Measurements from ENCODE around the gene ATP2B2.

ATP2B2 gene

DNA sequence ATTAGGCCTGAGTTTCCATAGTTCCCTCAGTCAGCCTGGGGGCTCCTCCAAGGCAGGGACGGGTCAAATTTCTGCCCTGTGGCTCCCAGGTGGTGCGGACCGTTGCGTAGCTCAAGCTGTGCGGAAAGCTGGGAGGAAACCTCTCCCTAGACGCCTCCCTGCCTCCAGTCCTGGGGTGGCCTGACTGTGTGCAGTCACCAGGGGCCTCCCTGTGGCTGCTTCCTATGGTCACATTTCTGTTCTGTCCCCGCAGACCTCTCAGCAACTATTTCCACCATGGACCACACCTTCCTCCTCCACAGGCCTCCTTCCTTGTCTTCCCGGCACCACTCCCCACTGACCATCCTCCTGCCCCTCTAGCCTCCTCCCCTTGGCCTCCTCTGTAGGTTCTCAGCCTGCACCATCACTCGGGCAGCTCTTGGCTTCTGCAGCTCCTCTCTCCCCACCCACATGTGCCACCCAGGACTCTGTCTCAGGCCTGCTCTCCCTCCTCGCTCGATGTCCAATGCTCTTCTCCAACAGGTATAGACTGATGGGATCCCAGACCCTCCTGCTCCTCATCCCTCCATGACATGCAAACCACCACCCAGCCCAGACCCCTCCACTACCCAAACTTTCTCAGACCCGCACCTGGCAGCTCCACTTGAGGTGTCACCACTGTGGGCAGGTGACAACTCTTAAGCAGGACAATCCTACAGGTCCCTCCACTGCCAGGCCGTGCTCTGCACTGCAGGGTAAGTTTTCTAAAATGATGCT is 157.6 kb downstream of the ATP2B2 start:
- TF ChIP-seq SUZ12 (IDR thresholded peaks at IDR 0.05; ENCODE audit: extremely low read depth, insufficient read depth, insufficient read length) (no peak), YY1 (IDR thresholded peaks at IDR 0.05; ENCODE audit: insufficient read depth, insufficient read length) (no peak), ZNF274 (IDR thresholded peaks at IDR 0.05; ENCODE audit: low read depth, low read length) (no peak)
- Histone ChIP-seq H3K4me3 (ENCODE audit: insufficient read length, low read depth) (no peak overlapping the region), H3K4me1 (ENCODE audit: insufficient read depth, insufficient read length) (peaks cover 21% of the 10 kb centered on the region), H3K27me3 (ENCODE audit: insufficient read depth, insufficient read length) (no peaks in the 10 kb centered on the region), H3K9me3 (ENCODE audit: insufficient read depth, low read length) (no peaks in the 10 kb centered on the region), H3K9ac (ENCODE audit: insufficient read length, low read depth) (no peak overlapping the region), H3K36me3 (ENCODE audit: insufficient read depth, insufficient read length, low read length) (no peaks in the 10 kb centered on the region)
- no peak for DNase-seq (ENCODE audit: low read depth, low spot score)

- DNase-seq (ENCODE audit: low read depth, low spot score): no peak
- H3K4me3 ChIP-seq (ENCODE audit: insufficient read length, low read depth): no peak overlapping the region
- peaks cover 14% of the 10 kb centered on the region for H3K4me1 ChIP-seq (ENCODE audit: insufficient read depth, insufficient read length)
- H3K9ac ChIP-seq (ENCODE audit: insufficient read length, low read depth): no peak overlapping the region
- H3K27me3 ChIP-seq (ENCODE audit: insufficient read depth, insufficient read length): no peaks in the 10 kb centered on the region
- H3K9me3 ChIP-seq (ENCODE audit: insufficient read depth, low read length): no peaks in the 10 kb centered on the region
- no peak for TF ChIP-seq SUZ12 (IDR thresholded peaks at IDR 0.05; ENCODE audit: extremely low read depth, insufficient read depth, insufficient read length)
- no peak for TF ChIP-seq YY1 (IDR thresholded peaks at IDR 0.05; ENCODE audit: insufficient read depth, insufficient read length)
- TF ChIP-seq ZNF274 (IDR thresholded peaks at IDR 0.05; ENCODE audit: low read depth, low read length): no peak
- no peaks in the 10 kb centered on the region for H3K36me3 ChIP-seq (ENCODE audit: insufficient read depth, insufficient read length, low read length)
Observed at GRCh38 chr3:10345911-10346310, 159.5 kb downstream of the ATP2B2 start.

DNA sequence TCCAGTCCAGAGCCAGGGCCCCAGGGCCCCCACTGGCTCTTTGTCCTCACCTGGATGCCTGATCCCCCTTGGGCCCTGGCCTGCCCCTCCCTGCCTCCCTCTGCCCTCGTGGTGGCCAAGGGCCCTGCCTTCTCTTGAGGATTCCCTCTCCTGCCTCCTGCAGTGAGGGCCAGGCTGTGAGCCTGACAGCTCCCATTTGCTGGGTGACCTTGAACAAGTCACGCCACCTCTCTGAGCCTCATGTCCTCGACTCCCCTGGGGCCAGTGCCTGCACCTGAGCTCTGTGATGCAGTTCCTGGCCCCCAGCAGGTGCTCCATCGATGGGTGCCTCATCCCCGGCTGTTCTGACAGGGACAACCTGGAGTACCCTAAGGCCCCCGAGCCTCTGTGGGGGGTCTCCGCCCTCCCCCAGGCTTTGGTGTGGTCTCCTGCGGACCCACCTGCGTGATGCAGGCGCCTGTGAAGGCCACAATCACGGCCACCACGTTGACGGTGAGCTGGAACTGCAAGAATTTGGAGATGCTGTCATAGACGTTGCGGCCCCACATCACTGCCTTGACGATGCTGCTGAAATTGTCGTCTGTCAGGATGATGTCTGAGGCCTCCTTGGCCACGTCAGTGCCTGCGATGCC is 160.3 kb downstream of the ATP2B2 start:
- DNase-seq (ENCODE audit: low read depth, low spot score): no peak
- no peaks in the 10 kb centered on the region for H3K9me3 ChIP-seq (ENCODE audit: insufficient read depth, low read length)
- H3K9ac ChIP-seq (ENCODE audit: insufficient read length, low read depth): no peak overlapping the region
- H3K27me3 ChIP-seq (ENCODE audit: insufficient read depth, insufficient read length): no peaks in the 10 kb centered on the region
- H3K4me1 ChIP-seq (ENCODE audit: insufficient read depth, insufficient read length): peaks cover 12% of the 10 kb centered on the region
- no peak overlapping the region for H3K4me3 ChIP-seq (ENCODE audit: insufficient read length, low read depth)
- H3K36me3 ChIP-seq (ENCODE audit: insufficient read depth, insufficient read length, low read length): no peaks in the 10 kb centered on the region
- TF ChIP-seq SUZ12 (IDR thresholded peaks at IDR 0.05; ENCODE audit: extremely low read depth, insufficient read depth, insufficient read length) (no peak), YY1 (IDR thresholded peaks at IDR 0.05; ENCODE audit: insufficient read depth, insufficient read length) (no peak)

DNA sequence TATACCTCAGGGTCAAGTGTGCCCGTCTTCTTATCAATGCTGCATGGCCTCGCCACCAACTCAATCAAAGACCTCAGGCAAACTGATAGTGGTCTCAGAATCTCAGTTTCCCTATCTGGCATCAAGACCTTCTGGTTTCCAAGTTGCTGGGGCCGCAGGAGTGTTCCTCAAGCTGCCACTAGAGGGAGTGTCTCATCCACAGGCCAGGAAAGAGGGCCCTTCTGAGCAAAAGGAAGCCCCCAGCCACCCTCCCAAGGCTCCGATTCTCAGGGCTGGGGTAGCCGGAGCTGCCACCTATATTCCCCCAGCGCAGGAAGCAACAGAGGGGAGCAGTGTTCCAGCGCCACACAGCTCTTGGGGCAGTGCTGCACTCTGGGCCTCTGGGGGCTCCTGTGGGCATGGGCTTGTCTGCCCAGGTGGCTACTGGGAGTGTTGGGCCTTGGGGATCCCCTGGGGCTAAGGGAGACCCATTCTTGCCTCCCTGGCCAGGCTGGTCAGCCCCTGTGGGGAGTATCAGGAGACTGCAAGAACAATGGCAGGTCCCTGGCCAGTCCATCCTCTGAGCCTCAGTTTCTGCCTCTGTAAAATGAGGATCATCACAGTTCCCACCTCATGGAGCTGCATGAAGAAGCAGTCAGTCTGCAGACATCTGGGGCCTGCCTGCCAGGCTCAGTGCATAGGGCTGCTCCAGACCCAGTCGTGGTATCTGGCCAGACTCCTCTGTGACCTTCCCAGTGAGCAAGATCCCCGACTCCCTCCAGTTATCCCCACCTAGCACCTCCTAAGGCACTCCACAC is 161.0 kb downstream of the ATP2B2 start:
- H3K4me1 ChIP-seq (ENCODE audit: insufficient read depth, insufficient read length): peaks cover 14% of the 10 kb centered on the region
- H3K4me3 ChIP-seq (ENCODE audit: insufficient read length, low read depth): no peak overlapping the region
- H3K9me3 ChIP-seq (ENCODE audit: insufficient read depth, low read length): no peaks in the 10 kb centered on the region
- H3K27me3 ChIP-seq (ENCODE audit: insufficient read depth, insufficient read length): no peaks in the 10 kb centered on the region
- H3K36me3 ChIP-seq (ENCODE audit: insufficient read depth, insufficient read length, low read length): no peaks in the 10 kb centered on the region
- DNase-seq (ENCODE audit: low read depth, low spot score): peak; percentile 42
- TF ChIP-seq ZNF274 (IDR thresholded peaks at IDR 0.05; ENCODE audit: low read depth, low read length) (no peak), SUZ12 (IDR thresholded peaks at IDR 0.05; ENCODE audit: extremely low read depth, insufficient read depth, insufficient read length) (no peak), YY1 (IDR thresholded peaks at IDR 0.05; ENCODE audit: insufficient read depth, insufficient read length) (no peak)
- H3K9ac ChIP-seq (ENCODE audit: insufficient read length, low read depth): no peak overlapping the region

DNA sequence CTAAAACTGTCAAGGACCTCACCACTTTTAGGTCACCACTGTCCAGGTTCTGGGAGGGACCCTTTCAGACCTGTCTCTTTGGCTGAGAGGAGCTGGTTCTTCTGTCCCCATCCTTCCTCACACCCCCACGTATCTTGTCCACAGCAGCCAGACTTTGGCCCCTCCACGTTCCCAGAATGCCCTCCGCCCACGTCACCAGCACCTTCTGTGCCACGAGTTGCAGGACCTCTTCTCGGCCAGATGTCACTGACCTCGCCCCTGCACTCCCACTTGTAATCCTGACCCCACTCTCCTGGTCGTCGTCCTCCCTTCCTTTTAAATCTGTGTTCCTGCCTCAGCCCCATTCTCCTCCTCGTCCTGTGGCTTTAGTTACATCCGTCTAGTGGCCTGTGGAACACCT is 161.9 kb downstream of the ATP2B2 start:
- Histone ChIP-seq H3K9ac (ENCODE audit: insufficient read length, low read depth) (no peak overlapping the region), H3K4me1 (ENCODE audit: insufficient read depth, insufficient read length) (peaks cover 14% of the 10 kb centered on the region), H3K27me3 (ENCODE audit: insufficient read depth, insufficient read length) (no peaks in the 10 kb centered on the region), H3K9me3 (ENCODE audit: insufficient read depth, low read length) (no peaks in the 10 kb centered on the region), H3K36me3 (ENCODE audit: insufficient read depth, insufficient read length, low read length) (no peaks in the 10 kb centered on the region), H3K4me3 (ENCODE audit: insufficient read length, low read depth) (no peak overlapping the region)
- TF ChIP-seq YY1 (IDR thresholded peaks at IDR 0.05; ENCODE audit: insufficient read depth, insufficient read length) (no peak), SUZ12 (IDR thresholded peaks at IDR 0.05; ENCODE audit: extremely low read depth, insufficient read depth, insufficient read length) (no peak), ZNF274 (IDR thresholded peaks at IDR 0.05; ENCODE audit: low read depth, low read length) (no peak)
- no peak for DNase-seq (ENCODE audit: low read depth, low spot score)

DNA sequence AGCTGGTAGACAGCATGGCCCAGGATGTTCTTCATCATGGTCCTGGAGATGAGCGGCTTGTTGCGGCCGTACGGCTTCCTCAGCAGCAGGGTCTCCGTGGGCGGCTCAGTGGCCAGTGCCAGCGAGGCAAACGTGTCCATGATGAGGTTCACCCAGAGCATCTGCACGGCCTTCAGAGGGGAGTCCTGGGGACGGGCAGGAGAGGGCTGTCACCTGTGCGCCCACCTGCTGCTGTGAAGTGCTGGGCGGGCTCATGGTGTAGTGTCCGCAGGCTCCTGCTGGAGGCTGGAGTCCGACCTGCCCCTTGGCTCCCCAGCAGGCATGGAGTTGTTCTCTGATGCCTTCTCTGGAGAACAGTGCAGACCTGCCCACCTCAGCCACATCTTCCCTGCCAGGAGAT is 162.6 kb downstream of the ATP2B2 start:
- Histone ChIP-seq H3K36me3 (ENCODE audit: insufficient read depth, insufficient read length, low read length) (no peaks in the 10 kb centered on the region), H3K9ac (ENCODE audit: insufficient read length, low read depth) (no peak overlapping the region), H3K4me1 (ENCODE audit: insufficient read depth, insufficient read length) (peaks cover 17% of the 10 kb centered on the region), H3K27me3 (ENCODE audit: insufficient read depth, insufficient read length) (no peaks in the 10 kb centered on the region), H3K9me3 (ENCODE audit: insufficient read depth, low read length) (no peaks in the 10 kb centered on the region), H3K4me3 (ENCODE audit: insufficient read length, low read depth) (no peak overlapping the region)
- TF ChIP-seq YY1 (IDR thresholded peaks at IDR 0.05; ENCODE audit: insufficient read depth, insufficient read length): no peak
- TF ChIP-seq SUZ12 (IDR thresholded peaks at IDR 0.05; ENCODE audit: extremely low read depth, insufficient read depth, insufficient read length): no peak
- TF ChIP-seq ZNF274 (IDR thresholded peaks at IDR 0.05; ENCODE audit: low read depth, low read length): no peak
- no peak for DNase-seq (ENCODE audit: low read depth, low spot score)

GRCh38 chr3:10341901-10342398 is 163.4 kb downstream of the ATP2B2 start:
- Histone ChIP-seq H3K4me3 (ENCODE audit: insufficient read length, low read depth) (no peak overlapping the region), H3K9ac (ENCODE audit: insufficient read length, low read depth) (no peak overlapping the region), H3K4me1 (ENCODE audit: insufficient read depth, insufficient read length) (peaks cover 14% of the 10 kb centered on the region), H3K36me3 (ENCODE audit: insufficient read depth, insufficient read length, low read length) (no peaks in the 10 kb centered on the region), H3K9me3 (ENCODE audit: insufficient read depth, low read length) (no peaks in the 10 kb centered on the region), H3K27me3 (ENCODE audit: insufficient read depth, insufficient read length) (no peaks in the 10 kb centered on the region)
- DNase-seq (ENCODE audit: low read depth, low spot score): no peak
- TF ChIP-seq ZNF274 (IDR thresholded peaks at IDR 0.05; ENCODE audit: low read depth, low read length): no peak
- no peak for TF ChIP-seq YY1 (IDR thresholded peaks at IDR 0.05; ENCODE audit: insufficient read depth, insufficient read length)
- TF ChIP-seq SUZ12 (IDR thresholded peaks at IDR 0.05; ENCODE audit: extremely low read depth, insufficient read depth, insufficient read length): no peak
